Measurements from ENCODE around the gene PSKH1.

DNA sequence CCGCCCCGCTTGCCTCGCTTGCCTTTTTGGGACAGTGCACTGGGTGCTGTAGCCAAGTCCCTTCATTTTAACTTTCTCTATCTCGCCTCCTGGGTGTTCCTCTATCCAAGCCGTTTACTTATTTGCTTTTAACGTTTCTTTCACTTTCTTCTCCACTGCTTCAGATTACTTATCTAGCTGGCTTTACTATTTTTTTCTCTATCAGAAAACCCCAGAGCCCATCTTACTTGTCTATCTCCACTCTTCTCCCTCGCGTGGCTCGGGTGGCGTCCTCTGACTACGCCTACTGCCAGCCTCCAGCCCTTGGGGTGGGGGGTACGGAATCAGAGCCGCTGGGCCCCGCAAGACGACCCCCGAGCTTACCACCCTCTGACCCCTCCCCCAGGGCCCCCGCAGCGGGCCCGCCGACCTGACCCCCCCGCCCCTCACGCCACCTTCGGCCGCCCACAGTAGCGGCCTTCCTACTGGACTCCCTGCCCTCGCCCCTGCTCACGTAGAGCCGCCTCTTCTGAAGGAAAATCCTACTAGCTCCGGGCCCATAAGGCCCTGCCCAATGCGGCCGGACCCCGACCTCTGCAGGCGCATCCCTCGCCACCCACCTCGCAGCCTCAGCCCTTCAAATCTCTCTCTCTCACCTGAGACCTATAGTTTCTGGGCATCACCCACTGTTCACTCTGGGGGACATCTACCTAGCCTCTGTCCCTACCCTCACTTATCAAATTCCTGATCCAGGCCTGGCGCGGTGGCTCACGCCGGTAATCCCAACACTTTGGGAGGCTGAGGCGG lies 76.4 kb downstream of the PSKH1 start:
- TF ChIP-seq, protein P1, sequence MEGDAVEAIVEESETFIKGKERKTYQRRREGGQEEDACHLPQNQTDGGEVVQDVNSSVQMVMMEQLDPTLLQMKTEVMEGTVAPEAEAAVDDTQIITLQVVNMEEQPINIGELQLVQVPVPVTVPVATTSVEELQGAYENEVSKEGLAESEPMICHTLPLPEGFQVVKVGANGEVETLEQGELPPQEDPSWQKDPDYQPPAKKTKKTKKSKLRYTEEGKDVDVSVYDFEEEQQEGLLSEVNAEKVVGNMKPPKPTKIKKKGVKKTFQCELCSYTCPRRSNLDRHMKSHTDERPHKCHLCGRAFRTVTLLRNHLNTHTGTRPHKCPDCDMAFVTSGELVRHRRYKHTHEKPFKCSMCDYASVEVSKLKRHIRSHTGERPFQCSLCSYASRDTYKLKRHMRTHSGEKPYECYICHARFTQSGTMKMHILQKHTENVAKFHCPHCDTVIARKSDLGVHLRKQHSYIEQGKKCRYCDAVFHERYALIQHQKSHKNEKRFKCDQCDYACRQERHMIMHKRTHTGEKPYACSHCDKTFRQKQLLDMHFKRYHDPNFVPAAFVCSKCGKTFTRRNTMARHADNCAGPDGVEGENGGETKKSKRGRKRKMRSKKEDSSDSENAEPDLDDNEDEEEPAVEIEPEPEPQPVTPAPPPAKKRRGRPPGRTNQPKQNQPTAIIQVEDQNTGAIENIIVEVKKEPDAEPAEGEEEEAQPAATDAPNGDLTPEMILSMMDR (IDR thresholded peaks at IDR 0.05; ENCODE audit: insufficient read depth, low read length): no peak
- no peak for TF ChIP-seq POLR2AphosphoS5 (IDR thresholded peaks at IDR 0.05; ENCODE audit: low read depth)
- no peak for TF ChIP-seq GABPA (IDR thresholded peaks at IDR 0.05; ENCODE audit: low read depth)
- TF ChIP-seq REST (IDR thresholded peaks at IDR 0.05; ENCODE audit: insufficient replicate concordance, low read depth): no peak

Data from HL-60 (cell line).